GM15510 (cell line): ENCODE measurements around the gene PIGX.

ENCODE experiments used
- POLR2A ChIP-seq: IDR thresholded peaks from 3 replicates; pipeline ENCODE4 v1.6.1; 2011; ENCODE audit warnings: borderline replicate concordance; ENCODE audit not compliant: insufficient read length; ENCODE audit errors: extremely low read depth

The PIGX gene

DNA sequence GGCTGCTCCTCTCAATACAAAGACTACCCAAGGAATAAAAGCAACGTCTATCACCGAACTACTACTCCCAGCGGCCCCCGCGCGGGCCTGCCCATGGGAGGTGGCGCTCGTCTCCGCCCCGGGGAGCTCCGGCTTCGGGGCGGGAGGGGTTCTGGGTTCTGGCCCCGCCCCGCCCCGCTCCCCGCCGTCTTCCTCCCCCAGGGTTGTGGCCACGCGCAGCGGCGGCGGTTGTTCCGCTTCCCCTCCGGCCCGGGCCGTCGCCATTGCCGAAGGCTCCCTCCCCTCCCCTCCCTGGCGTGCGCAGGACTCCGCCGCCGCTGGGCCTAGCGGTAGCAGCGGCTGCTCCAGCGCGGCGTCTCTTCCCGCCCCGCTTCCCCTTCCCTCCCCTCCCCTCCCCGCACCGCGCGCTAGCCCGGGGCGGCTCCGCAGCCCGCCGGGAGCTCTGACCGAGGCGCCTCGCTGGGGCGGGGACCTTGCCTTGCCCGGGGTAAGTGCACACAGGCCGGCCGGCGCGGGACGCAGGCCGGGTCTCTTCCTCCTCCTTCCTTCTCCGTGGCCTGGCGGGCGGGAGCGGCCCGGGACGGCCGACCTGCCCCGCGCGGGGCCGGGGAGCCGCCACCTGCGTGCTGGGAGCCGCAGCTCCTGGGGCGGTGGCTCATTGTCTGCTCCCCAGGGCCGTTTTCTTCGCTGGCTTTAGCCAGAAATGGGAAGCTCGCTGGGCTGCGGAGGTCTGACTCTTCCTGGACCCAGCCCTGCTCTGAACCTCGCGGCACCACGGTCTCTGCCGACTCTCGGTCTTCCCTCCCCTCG, 27.7 kb downstream of the PIGX start, which contains the start of gene PAK2:
Gene PAK2, plus strand, starts transcription at position 187 of the 810 bp plus-strand sequence. CDS start 42,790 bp downstream, outside the sequence.
- peak; percentile 77 for TF ChIP-seq POLR2A

DNA sequence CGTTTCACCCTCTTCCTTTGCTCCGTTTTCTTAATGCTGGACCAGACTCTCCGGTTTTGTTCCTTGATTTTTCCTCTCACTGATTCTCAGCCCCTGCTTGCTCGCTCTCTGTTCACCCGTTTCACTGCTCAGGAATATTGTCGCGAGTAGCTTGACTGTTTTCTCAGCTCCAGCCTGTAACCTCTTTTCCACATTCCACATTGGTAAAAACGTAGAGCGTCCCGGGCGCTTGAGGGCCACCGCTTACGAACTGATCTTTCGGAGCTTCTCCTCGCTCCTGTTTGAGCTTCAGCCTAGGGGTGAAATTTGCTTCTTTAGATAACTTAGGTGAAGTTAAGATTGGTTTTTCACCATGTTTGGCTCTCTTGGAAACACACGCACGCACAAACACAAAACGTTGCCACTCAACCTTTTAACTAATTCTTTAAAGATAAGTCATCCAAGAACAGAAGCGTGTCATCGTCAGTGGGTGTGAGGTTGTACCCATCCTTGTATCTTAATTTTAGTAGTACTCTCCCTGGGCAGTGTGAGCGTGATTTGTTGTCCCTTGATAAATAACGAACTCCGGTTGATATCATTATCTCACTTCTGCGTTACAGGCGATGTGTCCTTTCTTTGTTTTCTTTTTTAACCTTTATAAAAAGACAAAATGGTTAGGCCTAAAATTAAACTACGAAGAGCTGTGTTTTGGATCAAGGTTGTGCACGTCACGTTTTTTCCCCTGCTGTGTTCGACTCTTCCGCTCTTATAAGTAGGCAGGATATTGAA, 28.5 kb downstream of the PIGX start:
- no peak for TF ChIP-seq POLR2A

DNA sequence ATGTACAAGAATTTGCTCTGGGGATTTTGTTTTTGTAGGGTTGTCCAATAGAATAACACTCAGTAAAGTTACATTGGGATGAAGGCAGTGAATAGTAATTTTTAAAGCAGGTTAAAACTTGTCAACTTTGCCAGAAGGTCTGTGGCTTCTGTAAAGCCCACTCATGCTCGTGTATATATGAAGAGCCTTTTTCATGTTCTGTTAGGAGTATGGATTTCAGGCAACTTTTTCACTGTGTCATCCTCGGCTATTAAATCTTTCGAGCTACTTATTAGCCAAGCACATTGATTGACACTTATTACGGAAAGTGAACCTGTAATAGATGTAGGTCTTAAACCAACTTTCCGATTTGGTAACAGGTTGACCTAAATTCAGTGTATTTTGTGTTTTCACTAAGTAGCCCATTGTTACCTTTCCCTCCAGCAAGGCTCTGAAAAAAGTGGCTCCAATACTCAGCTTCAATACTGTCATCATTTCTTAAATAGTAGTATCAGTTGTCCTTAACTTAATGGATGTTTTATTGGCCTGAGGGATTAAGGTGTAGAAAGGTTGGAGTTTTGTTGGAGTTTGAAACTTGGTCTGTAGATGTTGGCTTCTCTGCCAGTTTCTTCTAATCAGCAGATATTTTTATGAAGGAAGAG, 29.2 kb downstream of the PIGX start:
- TF ChIP-seq POLR2A = no peak

DNA sequence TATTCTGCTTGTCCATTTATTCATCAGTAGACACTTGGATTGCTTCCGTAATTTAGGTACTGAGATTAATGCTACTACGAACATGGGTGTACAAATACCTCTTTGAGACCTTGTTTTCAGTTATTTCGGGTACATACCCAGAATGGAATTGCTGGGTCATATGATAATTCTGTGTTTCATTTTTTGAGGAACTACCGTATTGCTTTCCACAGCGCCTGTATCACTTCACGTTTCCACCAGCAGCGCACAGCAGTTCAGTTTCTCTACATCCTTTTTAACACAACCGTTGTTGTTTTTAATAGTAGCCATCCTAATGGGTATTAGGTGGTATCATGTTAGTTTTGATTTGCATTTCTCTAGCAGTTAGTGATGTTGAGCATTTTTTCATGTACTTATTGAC, 36.9 kb downstream of the PIGX start:
- no peak for TF ChIP-seq POLR2A

DNA sequence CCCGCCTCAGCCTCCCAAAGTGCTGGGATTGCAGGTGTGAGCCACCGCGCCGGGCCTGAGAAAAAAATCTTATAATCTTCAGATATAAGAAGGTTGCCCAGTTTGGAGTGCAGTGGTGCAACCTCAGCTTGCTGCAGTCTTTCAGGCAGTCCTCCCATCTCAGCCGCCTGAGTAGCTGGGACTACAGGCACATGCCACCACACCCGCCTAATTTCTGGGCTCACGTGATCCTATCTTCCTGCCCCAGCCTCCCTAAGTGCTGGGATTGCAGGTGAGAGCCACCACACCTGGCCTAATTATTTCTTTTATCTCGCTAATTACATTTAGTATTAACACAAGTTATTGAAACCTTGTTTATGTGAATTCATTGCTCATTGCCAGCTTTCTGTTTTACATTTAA, 41.0 kb downstream of the PIGX start:
- no peak for TF ChIP-seq POLR2A

DNA sequence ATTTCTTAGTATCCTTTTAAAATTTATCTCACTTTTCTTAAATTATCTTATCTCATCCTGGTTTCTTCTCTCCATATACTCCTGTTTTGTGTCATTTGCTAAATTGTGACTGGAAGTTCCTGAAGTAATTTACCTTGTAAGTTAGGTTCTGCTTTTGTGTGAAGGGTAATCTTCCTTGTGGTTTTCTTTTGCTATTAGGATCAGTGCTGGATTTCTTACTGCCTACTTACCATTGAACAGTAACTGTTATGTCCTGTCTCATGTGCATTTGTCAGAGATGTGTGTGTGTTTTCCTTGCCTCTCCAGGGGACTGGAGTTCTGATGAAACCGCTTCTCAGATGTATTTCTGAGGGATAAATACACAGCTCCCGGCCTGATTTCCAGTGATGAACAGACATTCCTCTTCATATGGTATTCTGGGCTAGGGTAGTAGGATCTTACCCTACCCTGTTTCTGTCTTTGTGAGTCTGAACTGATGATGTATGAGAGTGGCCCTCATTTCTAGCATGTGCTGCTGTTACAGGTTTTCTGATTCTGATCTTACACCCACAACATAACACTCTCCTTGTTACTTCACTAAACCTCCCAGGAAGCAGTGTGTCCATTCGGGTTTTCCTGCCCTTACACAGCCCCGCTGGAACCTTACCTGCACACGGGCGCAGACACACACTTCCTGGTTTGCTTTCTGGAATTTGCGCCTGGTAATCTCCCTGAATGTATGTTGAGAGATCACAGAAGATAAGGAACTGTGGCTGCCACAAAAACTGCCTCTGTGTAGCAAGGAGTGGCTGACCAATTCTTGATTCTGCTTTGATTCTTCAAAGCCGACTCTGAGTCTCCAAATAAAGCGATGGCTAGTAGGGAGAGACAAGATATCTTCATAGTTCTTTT, 42.2 kb downstream of the PIGX start:
- TF ChIP-seq POLR2A = no peak

DNA sequence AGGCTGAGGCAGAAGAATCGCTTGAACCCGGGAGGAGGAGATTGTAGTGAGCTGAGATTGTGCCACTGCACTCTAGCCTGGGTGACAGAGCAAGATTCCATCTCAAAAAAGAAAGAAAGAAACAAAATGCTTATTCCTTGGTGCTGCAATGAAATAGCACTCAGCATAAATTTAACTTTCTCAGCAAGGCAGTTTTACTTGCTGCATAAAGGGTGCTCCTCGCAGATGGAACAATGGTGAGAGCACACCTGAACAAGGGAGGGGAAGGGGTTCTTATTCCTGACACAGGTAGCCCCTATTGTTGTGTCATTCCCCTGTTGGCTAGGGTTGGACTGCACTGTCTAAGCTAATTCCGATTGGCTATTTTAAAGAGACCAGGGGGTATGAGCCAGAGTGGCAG, 44.6 kb downstream of the PIGX start:
- TF ChIP-seq POLR2A = no peak

DNA sequence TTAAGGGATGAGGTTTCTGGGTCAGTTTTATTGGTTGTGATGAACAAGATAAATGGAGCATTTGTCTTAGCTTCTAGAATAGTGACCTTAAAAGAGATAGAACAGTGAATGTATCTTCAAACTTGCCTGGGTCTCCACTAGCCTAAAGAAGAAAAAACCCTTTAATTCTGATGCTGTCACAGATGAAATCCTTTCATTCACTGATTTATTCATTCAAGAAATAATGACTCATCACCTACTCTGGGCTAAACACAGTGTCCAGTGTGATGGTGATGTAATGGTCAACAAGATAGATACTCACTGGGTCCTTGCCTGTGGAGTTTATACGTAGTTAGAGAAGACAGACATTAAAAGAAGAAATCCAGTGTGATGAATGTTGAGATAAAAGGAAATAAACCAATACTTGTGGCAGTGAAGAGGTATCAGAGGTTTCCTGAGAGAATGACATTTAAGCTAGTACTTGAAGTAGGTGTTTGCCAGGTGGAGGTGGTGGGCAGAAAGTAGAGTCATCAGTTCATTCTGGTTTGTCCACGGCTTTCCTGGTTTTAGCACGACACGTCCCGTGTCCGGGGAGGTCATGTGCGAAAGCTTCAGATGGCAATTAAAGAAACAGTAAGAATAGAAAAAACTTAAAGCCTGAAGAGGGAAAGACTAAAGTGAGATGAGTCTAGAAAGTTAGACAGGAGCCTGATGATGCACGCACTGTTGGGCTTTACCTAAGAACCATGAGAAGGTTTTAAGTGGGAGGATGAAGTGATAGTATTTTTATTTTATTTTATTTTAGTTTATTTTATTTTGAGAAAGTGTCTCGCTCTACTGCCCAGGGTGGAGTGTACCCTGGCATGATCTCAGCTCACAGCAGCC, 45.9 kb downstream of the PIGX start:
- no peak for TF ChIP-seq POLR2A

DNA sequence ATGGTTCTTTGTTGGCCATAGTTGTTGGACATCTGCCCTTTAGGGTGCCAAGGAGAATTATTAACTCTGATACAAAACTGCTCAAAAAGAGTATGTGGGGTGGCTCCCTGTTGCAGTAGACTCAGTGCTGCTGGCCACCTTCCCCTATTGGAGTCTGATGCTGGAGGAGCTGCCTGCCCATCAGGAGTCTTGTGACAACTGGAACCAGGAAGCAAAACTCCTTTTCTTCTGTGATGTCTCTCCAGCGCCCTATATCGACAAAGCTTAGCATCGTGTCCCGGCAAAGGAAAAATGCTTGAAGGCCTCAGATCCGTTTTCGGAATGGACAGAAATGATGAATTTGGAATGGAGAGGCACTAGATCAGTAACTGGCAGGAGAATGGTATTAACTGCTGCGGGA, 51.0 kb downstream of the PIGX start:
- no peak for TF ChIP-seq POLR2A

DNA sequence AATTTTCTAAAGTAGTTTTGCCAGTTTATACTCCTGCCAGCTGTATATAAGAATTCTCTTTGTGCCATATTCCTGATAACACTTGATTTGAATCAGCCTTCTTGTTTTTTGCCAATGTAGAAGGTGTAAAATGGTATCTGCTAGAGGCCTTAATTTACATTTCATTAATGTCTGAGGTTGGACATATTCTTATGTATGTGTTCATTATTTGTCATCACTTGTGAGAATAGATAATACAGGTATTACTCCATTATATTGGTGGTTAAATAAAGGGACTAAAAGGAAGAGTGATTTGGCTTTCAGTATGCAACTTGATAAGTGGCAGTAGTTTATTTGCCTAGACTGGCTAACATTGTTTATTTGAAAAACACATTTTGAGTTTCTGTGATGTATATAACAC, 53.3 kb downstream of the PIGX start:
- TF ChIP-seq POLR2A = no peak

DNA sequence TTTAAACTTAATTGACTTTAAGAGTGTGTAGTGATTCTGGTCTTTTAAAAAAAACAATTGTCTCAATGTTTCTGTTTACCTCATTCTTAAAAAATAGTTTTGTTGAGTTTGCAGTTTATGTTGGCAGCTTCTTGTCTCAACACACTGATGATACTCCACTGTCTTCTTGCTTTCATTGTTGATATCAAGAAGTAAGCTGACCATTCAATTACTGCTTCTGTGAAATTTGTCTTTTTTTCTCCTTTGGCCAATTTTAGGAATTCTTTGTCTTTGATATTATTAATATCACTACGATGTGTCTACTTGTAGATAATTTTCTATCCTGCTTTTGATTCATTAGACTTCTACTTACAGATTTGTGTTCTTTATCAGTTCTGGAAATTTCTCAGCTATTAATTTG, 58.9 kb downstream of the PIGX start:
- TF ChIP-seq POLR2A = no peak

DNA sequence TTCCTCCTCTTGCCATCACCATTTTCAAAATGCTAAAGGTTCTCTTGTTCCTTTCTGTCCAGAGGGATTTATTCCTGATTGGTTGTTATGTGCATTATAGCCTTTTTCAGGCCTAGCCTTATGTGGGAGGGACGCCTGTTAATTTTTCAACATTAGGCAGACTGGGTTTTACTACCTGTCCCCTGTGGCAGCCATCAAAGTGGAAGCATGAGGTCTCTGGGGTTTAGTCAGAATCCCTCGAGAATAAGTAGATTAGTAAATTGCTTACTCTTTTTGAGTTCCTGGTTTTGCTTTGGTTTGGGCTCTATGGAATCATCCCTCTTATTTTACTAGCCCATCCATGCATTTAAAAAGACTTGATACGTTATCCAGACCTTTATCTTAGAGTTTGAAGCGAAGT, 59.9 kb downstream of the PIGX start:
- TF ChIP-seq POLR2A = no peak

DNA sequence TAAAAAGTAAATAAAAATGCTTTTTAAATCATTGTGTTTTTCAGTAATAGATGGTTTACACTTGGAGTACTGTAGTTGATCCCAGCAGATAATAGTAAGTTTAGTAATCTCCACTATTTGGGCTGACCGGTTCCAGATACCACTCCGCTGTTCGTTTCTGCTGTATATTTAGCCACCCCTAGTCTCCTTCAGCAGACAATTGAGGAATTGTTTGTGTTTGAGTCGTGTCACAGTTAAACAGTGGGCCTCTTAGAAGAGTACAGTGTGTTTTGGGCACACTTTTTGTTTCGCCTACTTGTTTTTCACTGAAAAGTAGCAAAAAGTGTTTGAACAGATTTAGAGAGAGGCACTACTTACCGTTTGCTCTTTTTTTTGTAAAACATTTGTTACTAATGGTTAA, 60.7 kb downstream of the PIGX start:
- TF ChIP-seq POLR2A = no peak
